ENCODE results near the gene C16orf87.

Gene C16orf87

GRCh38 chr16:46836534-46837530 lies 5.9 kb upstream of the C16orf87 start:
- no peak for TF ChIP-seq ZFP3 (CRISPR knock-in tag; IDR thresholded peaks at IDR 0.05)
- TF ChIP-seq ESRRG (CRISPR knock-in tag; IDR thresholded peaks at IDR 0.05): no peak
- no peak for TF ChIP-seq CSRNP3 (CRISPR knock-in tag; IDR thresholded peaks at IDR 0.05)
- ATAC-seq: no peak

GRCh38 chr16:46833460-46833800 lies 2.5 kb upstream of the C16orf87 start:
- no peak for TF ChIP-seq ESRRG (CRISPR knock-in tag; IDR thresholded peaks at IDR 0.05)
- no peak for TF ChIP-seq PATZ1 (CRISPR knock-in tag; IDR thresholded peaks at IDR 0.05; ENCODE audit: borderline replicate concordance)
- no peak for TF ChIP-seq RARB (CRISPR knock-in tag; IDR thresholded peaks at IDR 0.05)
- TF ChIP-seq TOX (CRISPR knock-in tag; IDR thresholded peaks at IDR 0.05; ENCODE audit: borderline replicate concordance): no peak
- no peak for TF ChIP-seq BACH2 (CRISPR knock-in tag; IDR thresholded peaks at IDR 0.05; ENCODE audit: borderline replicate concordance)
- TF ChIP-seq CREB5 (CRISPR knock-in tag; IDR thresholded peaks at IDR 0.05; ENCODE audit: low read depth): no peak
- no peak for TF ChIP-seq ISL1 (CRISPR knock-in tag; IDR thresholded peaks at IDR 0.05)
- TF ChIP-seq GLIS3 (CRISPR knock-in tag; IDR thresholded peaks at IDR 0.05): no peak
- TF ChIP-seq SNAI2 (CRISPR knock-in tag; IDR thresholded peaks at IDR 0.05): no peak
- no peak for TF ChIP-seq ARNTL (CRISPR knock-in tag; IDR thresholded peaks at IDR 0.05; ENCODE audit: borderline replicate concordance, low read depth)
- TF ChIP-seq ZFP30 (CRISPR knock-in tag; IDR thresholded peaks at IDR 0.05): no peak
- TF ChIP-seq ZNF565 (CRISPR knock-in tag; conservative IDR thresholded peaks at IDR 0.05; ENCODE audit: low read depth): no peak
- TF ChIP-seq ZNF70 (CRISPR knock-in tag; IDR thresholded peaks at IDR 0.05): no peak
- TF ChIP-seq TCF4 (CRISPR knock-in tag; IDR thresholded peaks at IDR 0.05; ENCODE audit: borderline replicate concordance): no peak
- no peak for TF ChIP-seq CSRNP3 (CRISPR knock-in tag; IDR thresholded peaks at IDR 0.05)
- TF ChIP-seq TSHZ2 (CRISPR knock-in tag; IDR thresholded peaks at IDR 0.05): no peak
- TF ChIP-seq ZNF8 (CRISPR knock-in tag; IDR thresholded peaks at IDR 0.05): no peak
- no peak for TF ChIP-seq OSR1 (CRISPR knock-in tag; IDR thresholded peaks at IDR 0.05)
- TF ChIP-seq ZC3H10 (CRISPR knock-in tag; IDR thresholded peaks at IDR 0.05): no peak
- no peak for TF ChIP-seq ZFP3 (CRISPR knock-in tag; IDR thresholded peaks at IDR 0.05)
- no peak for ATAC-seq
